Astrocyte (in vitro differentiated cells and primary cell): ENCODE measurements around the gene ACER1. TPM values are rescaled to one million over a fixed set of nuclear protein-coding genes. Genes with fewer than 3 reads are reported as not detected.

Source experiments
- DNase-seq: peaks from one replicate; pipeline ENCODE4 v3.0.0-alpha.2; 2010; ENCODE audit warnings: low read depth
- FAIRE-seq: peaks from 2 replicates; lab custom pipeline; 2011; peaks lifted over from hg19 to GRCh38; lab: Jason Lieb, UNC
- H2AFZ ChIP-seq: 2 replicates; pipeline ENCODE4 v1.6.0; 2012; ENCODE audit warnings: low read depth, low read length, inconsistent platforms
- H3K27ac ChIP-seq: 2 replicates; pipeline ENCODE4 v1.5.1; 2011; ENCODE audit warnings: low read depth, low read length, inconsistent platforms
- H3K27me3 ChIP-seq: 2 replicates; pipeline ENCODE4 v1.6.0; 2011; ENCODE audit warnings: low read length, inconsistent platforms; ENCODE audit not compliant: insufficient read depth
- H3K36me3 ChIP-seq: 2 replicates; pipeline ENCODE4 v1.5.1; 2011; ENCODE audit warnings: low read length, inconsistent platforms; ENCODE audit not compliant: insufficient read depth
- H3K4me1 ChIP-seq: 2 replicates; pipeline ENCODE4 v1.5.1; 2011; ENCODE audit warnings: low read length, inconsistent platforms; ENCODE audit not compliant: insufficient read depth
- H3K4me2 ChIP-seq: 2 replicates; pipeline ENCODE4 v1.6.0; 2012; ENCODE audit warnings: low read length, inconsistent platforms
- H3K4me3 ChIP-seq: 2 replicates; pipeline ENCODE4 v1.5.1; 2011; ENCODE audit warnings: low read depth, mild to moderate bottlenecking, low read length, inconsistent platforms; ENCODE audit not compliant: insufficient read depth
- H3K79me2 ChIP-seq: 2 replicates; pipeline ENCODE4 v1.6.0; 2012; ENCODE audit warnings: mild to moderate bottlenecking, low read length, inconsistent platforms; ENCODE audit not compliant: insufficient read depth
- H3K9ac ChIP-seq: 2 replicates; pipeline ENCODE4 v1.6.0; 2012; ENCODE audit warnings: mild to moderate bottlenecking, low read length, inconsistent platforms
- H3K9me3 ChIP-seq: 2 replicates; pipeline ENCODE4 v1.5.1; 2012; ENCODE audit warnings: low read depth, mild to moderate bottlenecking, low read length, inconsistent platforms; ENCODE audit not compliant: insufficient read depth
- H4K20me1 ChIP-seq: 2 replicates; pipeline ENCODE4 v1.6.0; 2012; ENCODE audit warnings: low read length, inconsistent platforms; ENCODE audit not compliant: insufficient read depth
- H3K27ac Mint-ChIP-seq: one replicate; pipeline ENCODE4 v1.8.0; 2021; ENCODE audit warnings: mild to moderate bottlenecking, mixed read lengths; ENCODE audit not compliant: unreplicated experiment
- H3K27me3 Mint-ChIP-seq: one replicate; pipeline ENCODE4 v1.8.0; 2021; ENCODE audit warnings: low read depth, mixed read lengths; ENCODE audit not compliant: unreplicated experiment
- H3K36me3 Mint-ChIP-seq: one replicate; pipeline ENCODE4 v1.8.0; 2021; ENCODE audit warnings: low read depth, mixed read lengths; ENCODE audit not compliant: unreplicated experiment
- H3K4me1 Mint-ChIP-seq: one replicate; pipeline ENCODE4 v1.8.0; 2021; ENCODE audit warnings: low read depth, mixed read lengths; ENCODE audit not compliant: unreplicated experiment
- H3K4me3 Mint-ChIP-seq: one replicate; pipeline ENCODE4 v1.8.0; 2021; ENCODE audit warnings: mild to moderate bottlenecking, moderate library complexity, mixed read lengths; ENCODE audit not compliant: unreplicated experiment
- H3K9me3 Mint-ChIP-seq: one replicate; pipeline ENCODE4 v1.8.0; 2021; ENCODE audit warnings: mild to moderate bottlenecking, mixed read lengths; ENCODE audit not compliant: unreplicated experiment
- EZH2 ChIP-seq: IDR thresholded peaks from 2 replicates; pipeline ENCODE4 v1.6.1; 2012; ENCODE audit warnings: mild to moderate bottlenecking, low read length, inconsistent platforms; ENCODE audit not compliant: insufficient read depth
- total RNA-seq: library from RNA; stranded (reverse); gene quantifications from 2 replicates; pipeline ENCODE4 v1.2.1, GENCODE V29; 2021
- TF ChIP-seq, protein P1 (sequence below): IDR thresholded peaks from 2 replicates; pipeline ENCODE4 v1.5.1; 2011; ENCODE audit warnings: low read depth, mild to moderate bottlenecking, inconsistent platforms, low read length, moderate library complexity; ENCODE audit not compliant: insufficient read depth

The ACER1 gene
- total RNA-seq, 1 donor from 2014 or later: not detected

DNA sequence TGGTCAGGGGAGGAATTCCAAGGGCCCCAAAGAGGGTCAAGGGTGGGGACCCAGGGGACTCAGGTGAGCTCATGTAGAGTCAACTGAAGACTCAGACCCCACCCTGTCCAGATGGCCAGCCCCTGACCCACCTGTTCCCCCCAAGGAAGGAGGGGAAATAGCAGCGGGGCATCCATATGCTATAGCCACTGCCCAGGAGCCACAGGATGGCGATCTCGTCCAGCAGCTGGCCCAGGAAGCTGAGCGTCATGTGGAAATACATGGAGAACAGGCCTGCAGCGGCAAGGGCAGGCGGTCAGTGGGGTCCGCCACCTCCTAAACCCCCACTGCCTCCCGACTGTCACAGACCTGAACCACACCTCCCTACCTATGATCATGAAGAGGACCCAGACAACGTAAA lies 21.4 kb downstream of the ACER1 start:
- Histone ChIP-seq H2AFZ (no peak overlapping the region), H3K79me2 (no peaks in the 10 kb centered on the region), H3K4me1 (no peaks in the 10 kb centered on the region), H3K9ac (no peak overlapping the region), H4K20me1 (no peaks in the 10 kb centered on the region), H3K4me2 (no peak overlapping the region), H3K36me3 (no peaks in the 10 kb centered on the region), H3K9me3 (no peaks in the 10 kb centered on the region), H3K27me3 (no peaks in the 10 kb centered on the region), H3K4me3 (no peak overlapping the region), H3K27ac (no peak overlapping the region)
- Mint-ChIP-seq H3K9me3 (peaks cover 10% of the 10 kb centered on the region), H3K4me3 (no peak overlapping the region), H3K27ac (no peak overlapping the region), H3K4me1 (no peaks in the 10 kb centered on the region), H3K36me3 (no peaks in the 10 kb centered on the region), H3K27me3 (peaks cover 3% of the 10 kb centered on the region)
- DNase-seq (no peak), FAIRE-seq (no peak)
- TF ChIP-seq, protein P1, sequence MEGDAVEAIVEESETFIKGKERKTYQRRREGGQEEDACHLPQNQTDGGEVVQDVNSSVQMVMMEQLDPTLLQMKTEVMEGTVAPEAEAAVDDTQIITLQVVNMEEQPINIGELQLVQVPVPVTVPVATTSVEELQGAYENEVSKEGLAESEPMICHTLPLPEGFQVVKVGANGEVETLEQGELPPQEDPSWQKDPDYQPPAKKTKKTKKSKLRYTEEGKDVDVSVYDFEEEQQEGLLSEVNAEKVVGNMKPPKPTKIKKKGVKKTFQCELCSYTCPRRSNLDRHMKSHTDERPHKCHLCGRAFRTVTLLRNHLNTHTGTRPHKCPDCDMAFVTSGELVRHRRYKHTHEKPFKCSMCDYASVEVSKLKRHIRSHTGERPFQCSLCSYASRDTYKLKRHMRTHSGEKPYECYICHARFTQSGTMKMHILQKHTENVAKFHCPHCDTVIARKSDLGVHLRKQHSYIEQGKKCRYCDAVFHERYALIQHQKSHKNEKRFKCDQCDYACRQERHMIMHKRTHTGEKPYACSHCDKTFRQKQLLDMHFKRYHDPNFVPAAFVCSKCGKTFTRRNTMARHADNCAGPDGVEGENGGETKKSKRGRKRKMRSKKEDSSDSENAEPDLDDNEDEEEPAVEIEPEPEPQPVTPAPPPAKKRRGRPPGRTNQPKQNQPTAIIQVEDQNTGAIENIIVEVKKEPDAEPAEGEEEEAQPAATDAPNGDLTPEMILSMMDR: no peak
- TF ChIP-seq EZH2: no peak

DNA sequence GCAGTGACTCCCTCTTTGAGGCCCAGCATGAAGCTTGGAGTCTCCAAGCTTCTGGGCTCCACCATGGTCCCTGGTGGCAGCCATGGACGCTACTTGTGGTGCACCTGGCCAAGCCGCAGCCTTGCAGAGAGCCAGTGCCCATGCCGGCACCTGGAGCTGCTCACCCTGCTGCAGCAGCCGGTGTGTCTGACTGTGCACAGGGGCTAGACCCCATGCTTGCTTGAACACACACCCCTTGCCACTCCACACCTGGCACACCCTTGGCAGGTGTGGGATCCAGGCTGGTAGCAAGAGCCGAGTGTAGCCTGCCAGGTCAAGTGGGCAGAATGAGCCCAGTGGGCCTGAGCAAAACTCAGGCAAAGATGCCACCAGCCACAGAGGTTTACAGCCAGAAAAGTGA lies 35.0 kb downstream of the ACER1 start:
- Histone ChIP-seq H4K20me1 (no peaks in the 10 kb centered on the region), H3K9ac (no peak overlapping the region), H3K4me1 (no peaks in the 10 kb centered on the region), H3K79me2 (no peaks in the 10 kb centered on the region), H3K36me3 (no peaks in the 10 kb centered on the region), H3K9me3 (no peaks in the 10 kb centered on the region), H2AFZ (no peak overlapping the region), H3K27ac (no peak overlapping the region), H3K4me3 (no peak overlapping the region), H3K27me3 (no peaks in the 10 kb centered on the region), H3K4me2 (no peak overlapping the region)
- Mint-ChIP-seq H3K4me3 (no peak overlapping the region), H3K27ac (no peak overlapping the region), H3K36me3 (no peaks in the 10 kb centered on the region), H3K27me3 (peaks cover under 1% of the 10 kb centered on the region), H3K4me1 (no peaks in the 10 kb centered on the region), H3K9me3 (peaks cover 15% of the 10 kb centered on the region)
- TF ChIP-seq, protein P1: no peak
- no peak for TF ChIP-seq EZH2
- DNase-seq (no peak), FAIRE-seq (no peak)

DNA sequence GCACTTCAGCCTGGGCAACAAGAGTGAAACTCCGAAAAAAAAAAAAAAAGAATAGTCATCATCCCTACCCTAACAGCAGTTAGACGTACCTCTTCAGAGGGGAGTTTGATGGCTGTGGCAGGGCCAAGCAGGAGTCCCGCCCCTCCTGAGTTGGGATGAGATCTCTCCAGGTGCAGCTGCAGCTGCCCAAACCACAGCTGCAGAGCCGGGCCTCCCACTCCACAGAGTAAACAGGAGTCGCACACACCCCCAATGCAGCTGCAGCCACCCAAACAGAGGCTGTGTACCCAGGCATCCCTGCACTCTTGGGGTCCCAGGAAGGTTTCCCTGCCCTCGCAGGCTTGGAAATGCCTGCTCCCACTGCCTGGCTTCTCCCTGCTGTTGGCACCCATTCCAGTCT lies 36.2 kb downstream of the ACER1 start:
- no peak overlapping the region for H3K4me2 ChIP-seq
- no peak for FAIRE-seq
- DNase-seq: no peak
- Mint-ChIP-seq H3K9me3 (peaks cover 17% of the 10 kb centered on the region), H3K4me3 (no peak overlapping the region), H3K27ac (no peak overlapping the region), H3K27me3 (no peaks in the 10 kb centered on the region), H3K36me3 (no peaks in the 10 kb centered on the region), H3K4me1 (no peaks in the 10 kb centered on the region)
- H3K79me2 ChIP-seq: no peaks in the 10 kb centered on the region
- no peaks in the 10 kb centered on the region for H4K20me1 ChIP-seq
- peaks cover 8% of the 10 kb centered on the region for H3K9me3 ChIP-seq
- no peaks in the 10 kb centered on the region for H3K27me3 ChIP-seq
- no peak for TF ChIP-seq EZH2
- TF ChIP-seq, protein P1: no peak
- H3K36me3 ChIP-seq: no peaks in the 10 kb centered on the region
- no peak overlapping the region for H3K4me3 ChIP-seq
- H2AFZ ChIP-seq: no peak overlapping the region
- no peak overlapping the region for H3K9ac ChIP-seq
- H3K4me1 ChIP-seq: no peaks in the 10 kb centered on the region
- H3K27ac ChIP-seq: no peak overlapping the region
